IPS-18c (cell line): ENCODE data around the gene CD4.

Source experiments
- H3K4me3 ChIP-seq: 2 replicates; pipeline ENCODE4 v1.7.0; 2013; ENCODE audit warnings: low read depth, mild to moderate bottlenecking, low read length, moderate library complexity; ENCODE audit not compliant: insufficient read depth
- H3K9me3 ChIP-seq: one replicate; pipeline ENCODE4 v1.6.1; 2013; ENCODE audit warnings: mild to moderate bottlenecking, low read length, moderate library complexity; ENCODE audit not compliant: control insufficient read depth, insufficient read depth

Gene CD4

GRCh38 chr12:6819106-6820030 is 30.0 kb downstream of the CD4 start:
- Histone ChIP-seq H3K9me3 (no peaks in the 10 kb centered on the region), H3K4me3 (no peak overlapping the region)

GRCh38 chr12:6820166-6820565 is 30.8 kb downstream of the CD4 start:
- no peak overlapping the region for H3K4me3 ChIP-seq

GRCh38 chr12:6821591-6822425 is 32.5 kb downstream of the CD4 start, which contains the start of gene GPR162:
Gene GPR162, plus strand, starts transcription at chr12:6821821. Its CDS starts 2,078 bp downstream, at chr12:6823899.
- H3K9me3 ChIP-seq = no peaks in the 10 kb centered on the region
- peak within 1 kb of the TSS; percentile 59 for H3K4me3 ChIP-seq

More at GRCh38 chr12:6820166-6820565, 30.8 kb downstream of the CD4 start:
- no peaks in the 10 kb centered on the region for H3K9me3 ChIP-seq

- H3K9me3 ChIP-seq = no peaks in the 10 kb centered on the region
- peak overlapping the region; percentile 59; the same call in 1 of the 2 replicates for H3K4me3 ChIP-seq
Measured at GRCh38 chr12:6822426-6823135, 33.3 kb downstream of the CD4 start.

GRCh38 chr12:6823182-6824084 is 34.1 kb downstream of the CD4 start:
- no peaks in the 10 kb centered on the region for H3K9me3 ChIP-seq
- peak overlapping the region; percentile 59; the same call in 1 of the 2 replicates for H3K4me3 ChIP-seq

- H3K4me3 ChIP-seq = no peak overlapping the region
Measured at GRCh38 chr12:6824085-6824775, 34.9 kb downstream of the CD4 start.

GRCh38 chr12:6824901-6825381 is 35.6 kb downstream of the CD4 start:
- H3K9me3 ChIP-seq = no peaks in the 10 kb centered on the region
- H3K4me3 ChIP-seq = peak overlapping the region; percentile 48; the same call in 1 of the 2 replicates

More at GRCh38 chr12:6824085-6824775, 34.9 kb downstream of the CD4 start:
- no peaks in the 10 kb centered on the region for H3K9me3 ChIP-seq

GRCh38 chr12:6825398-6826124 is 36.2 kb downstream of the CD4 start:
- Histone ChIP-seq H3K9me3 (no peaks in the 10 kb centered on the region), H3K4me3 (peak overlapping the region; percentile 48; the same call in 1 of the 2 replicates)

- no peak overlapping the region for H3K4me3 ChIP-seq
- H3K9me3 ChIP-seq = no peaks in the 10 kb centered on the region
Measured at GRCh38 chr12:6826125-6826733, 36.9 kb downstream of the CD4 start.

- peak overlapping the region; percentile 30 for H3K4me3 ChIP-seq
- H3K9me3 ChIP-seq = no peaks in the 10 kb centered on the region
Measured at GRCh38 chr12:6826734-6827436, 37.6 kb downstream of the CD4 start.

GRCh38 chr12:6827437-6827911 is 38.1 kb downstream of the CD4 start:
- no peaks in the 10 kb centered on the region for H3K9me3 ChIP-seq
- H3K4me3 ChIP-seq = peak overlapping the region; percentile 30

GRCh38 chr12:6827982-6828780 is 38.9 kb downstream of the CD4 start, which contains the start of gene P3H3:
Gene P3H3, plus strand, starts transcription at chr12:6828407. Its CDS starts 34 bp downstream, at chr12:6828441.
- Histone ChIP-seq H3K4me3 (peak within 1 kb of the TSS; percentile 99), H3K9me3 (no peaks in the 10 kb centered on the region)
